ENCODE measurements around the gene CADPS. TPM values are rescaled to one million over a fixed set of nuclear protein-coding genes. Genes with fewer than 3 reads are reported as not detected.

Gene CADPS
- total and polyA plus RNA-seq, 2 of the 4 experiments (the other 2 are of a cell fraction), result not detected

- H3K56ac ChIP-seq (ENCODE audit: extremely low read depth, insufficient read depth, low read length), result no peak overlapping the region
- H3K23ac ChIP-seq (ENCODE audit: low read depth, low read length), result no peak overlapping the region
- in situ Hi-C loops (cut with MboI; ENCODE audit: low sequenced_read_pairs), result no loop called here
- no peaks in the 10 kb centered on the region for H3K27me3 ChIP-seq (ENCODE audit: control insufficient read depth, insufficient read depth, low read length)
- no peaks in the 10 kb centered on the region for H3K4me1 ChIP-seq (ENCODE audit: control insufficient read depth, insufficient read depth, low read length)
- H3K79me1 ChIP-seq (ENCODE audit: low read depth in 1 of 2, low read length in 2 of 2), result no peaks in the 10 kb centered on the region
- H2AK9ac ChIP-seq (replicated peaks; ENCODE audit: low read depth, low read length, poor library complexity), result no peak overlapping the region
- no peak overlapping the region for H2BK5ac ChIP-seq (ENCODE audit: low read depth, low read length, poor library complexity, severe bottlenecking)
- dilution Hi-C loops (cut with HindIII; ENCODE audit: low sequenced_read_pairs, unreplicated experiment), result no loop called here
- POLR2A ChIA-PET (ENCODE audit: unreplicated experiment), result no interaction called here
- H2AFZ ChIP-seq (replicated peaks; ENCODE audit: low read length, poor library complexity), result no peak overlapping the region
- H4K20me1 ChIP-seq (ENCODE audit: insufficient read depth, low read length), result no peaks in the 10 kb centered on the region
- no peak overlapping the region for H4K5ac ChIP-seq (ENCODE audit: low read depth, low read length)
- no peak overlapping the region for H3K4ac ChIP-seq (ENCODE audit: low read depth, low read length)
- no peak overlapping the region for H2BK15ac ChIP-seq (ENCODE audit: low read depth, low read length)
- no peaks in the 10 kb centered on the region for H3K9me1 ChIP-seq (ENCODE audit: insufficient read depth, low read length)
- no peak overlapping the region for H2BK20ac ChIP-seq (ENCODE audit: low read depth, low read length)
- no peak overlapping the region for H4K91ac ChIP-seq (ENCODE audit: insufficient read depth, low read depth, low read length)
- H3K4me3 ChIP-seq (ENCODE audit: insufficient read depth, low read depth, low read length), result no peak overlapping the region
- intact Hi-C loops (cut with micrococcal nuclease), result no loop called here
- H3K4me2 ChIP-seq (ENCODE audit: low read depth, low read length), result no peak overlapping the region
- H3K9ac ChIP-seq (ENCODE audit: low read depth, low read length), result no peak overlapping the region
- no TSS peak for BruUV-seq (replicated peaks)
- no peak for ATAC-seq (ENCODE audit: low read depth)
- no peak for TF ChIP-seq POLR2A (IDR thresholded peaks at IDR 0.05; ENCODE audit: low read depth, low read length)
- TF ChIP-seq ELK1 (IDR thresholded peaks at IDR 0.05; ENCODE audit: borderline replicate concordance, low read depth, low read length), result no peak
- no peak for TF ChIP-seq CEBPB (IDR thresholded peaks at IDR 0.05; ENCODE audit: low read depth, low read length)
- TF ChIP-seq NFE2L2 (IDR thresholded peaks at IDR 0.05; ENCODE audit: low read depth, low read length), result no peak
- no peak for TF ChIP-seq RAD21 (IDR thresholded peaks at IDR 0.05; ENCODE audit: low read length)
- TF ChIP-seq RFX5 (IDR thresholded peaks at IDR 0.05; ENCODE audit: low read depth, low read length), result no peak
- TF ChIP-seq SMC3 (IDR thresholded peaks at IDR 0.05; ENCODE audit: low read depth, low read length), result no peak
- TF ChIP-seq CTCF (conservative IDR thresholded peaks at IDR 0.05; ENCODE audit: low read depth, low read length), result no peak
- no peak for TF ChIP-seq BHLHE40 (IDR thresholded peaks at IDR 0.05; ENCODE audit: low read depth, low read length)
- TF ChIP-seq MAZ (IDR thresholded peaks at IDR 0.05; ENCODE audit: borderline replicate concordance, low read depth, low read length), result no peak
- TF ChIP-seq MXI1 (IDR thresholded peaks at IDR 0.05; ENCODE audit: borderline replicate concordance, low read depth, low read length), result no peak
- no peak for TF ChIP-seq RCOR1 (IDR thresholded peaks at IDR 0.05; ENCODE audit: insufficient replicate concordance, low read length)
- TF ChIP-seq FOS (IDR thresholded peaks at IDR 0.05; ENCODE audit: low read depth, low read length), result no peak
- no peak for TF ChIP-seq CHD1 (IDR thresholded peaks at IDR 0.05; ENCODE audit: low read depth, low read length)
- TF ChIP-seq MAFK (IDR thresholded peaks at IDR 0.05; ENCODE audit: low read depth, low read length), result no peak
- no peak for TF ChIP-seq USF2 (IDR thresholded peaks at IDR 0.05; ENCODE audit: low read depth, low read length)
- H3K18ac ChIP-seq (ENCODE audit: low read depth, low read length), result no peak overlapping the region
- H3K9me3 ChIP-seq (ENCODE audit: control insufficient read depth, insufficient read depth, low read length), result no peaks in the 10 kb centered on the region
- no peaks in the 10 kb centered on the region for H3K36me3 ChIP-seq (ENCODE audit: control insufficient read depth, insufficient read depth, low read length)
- H3K14ac ChIP-seq (replicated peaks; ENCODE audit: low read depth, low read length), result no peak overlapping the region
- CTCF ChIA-PET, result no interaction called here
- H3K27ac ChIP-seq (ENCODE audit: insufficient read depth, low read length), result no peak overlapping the region
- no peak overlapping the region for H4K8ac ChIP-seq (ENCODE audit: low read depth in 2 of 2, low read length in 2 of 2)
- no peak overlapping the region for H2BK120ac ChIP-seq (ENCODE audit: low read depth, low read length)
- no peak for DNase-seq
- no peak overlapping the region for H2AK5ac ChIP-seq (ENCODE audit: low read depth, low read length)
These were observed 41.7 kb downstream of the CADPS start for GRCh38 chr3:62833538-62833937.
